Measurements from ENCODE around the gene SMYD3. TPM values are rescaled to one million over a fixed set of nuclear protein-coding genes. Genes with fewer than 3 reads are reported as not detected.

SMYD3 gene
- total and polyA plus RNA-seq, 10 of the 15 experiments (the other 5 are each of a cell fraction or from before 2014, with no cell fraction given), result 18.3 to 54.0 (median 24.8) TPM

DNA sequence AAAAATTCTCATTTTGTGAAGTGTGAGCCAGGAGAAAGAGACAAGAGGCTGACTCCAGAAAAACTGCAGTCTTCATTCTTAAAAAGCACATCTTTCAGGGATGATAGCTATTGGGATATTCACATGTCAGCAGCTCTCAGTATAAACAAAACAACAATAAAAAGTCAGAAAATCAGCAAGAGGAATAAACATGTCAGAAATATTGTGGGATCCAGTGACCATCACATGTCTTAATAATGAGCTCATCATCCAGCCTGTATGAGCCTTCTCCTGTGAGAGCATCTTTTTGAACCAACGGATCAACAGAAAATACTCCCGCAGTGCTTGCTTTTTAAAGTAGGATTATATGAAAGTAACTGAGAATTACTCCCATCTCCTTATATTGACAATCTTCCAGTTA lies 241.6 kb downstream of the SMYD3 start (continued):
- TF ChIP-seq, protein P1, sequence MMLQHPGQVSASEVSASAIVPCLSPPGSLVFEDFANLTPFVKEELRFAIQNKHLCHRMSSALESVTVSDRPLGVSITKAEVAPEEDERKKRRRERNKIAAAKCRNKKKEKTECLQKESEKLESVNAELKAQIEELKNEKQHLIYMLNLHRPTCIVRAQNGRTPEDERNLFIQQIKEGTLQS (IDR thresholded peaks at IDR 0.05; ENCODE audit: borderline replicate concordance, extremely low read depth, low read depth, low read length), result no peak
- TF ChIP-seq, protein P2, sequence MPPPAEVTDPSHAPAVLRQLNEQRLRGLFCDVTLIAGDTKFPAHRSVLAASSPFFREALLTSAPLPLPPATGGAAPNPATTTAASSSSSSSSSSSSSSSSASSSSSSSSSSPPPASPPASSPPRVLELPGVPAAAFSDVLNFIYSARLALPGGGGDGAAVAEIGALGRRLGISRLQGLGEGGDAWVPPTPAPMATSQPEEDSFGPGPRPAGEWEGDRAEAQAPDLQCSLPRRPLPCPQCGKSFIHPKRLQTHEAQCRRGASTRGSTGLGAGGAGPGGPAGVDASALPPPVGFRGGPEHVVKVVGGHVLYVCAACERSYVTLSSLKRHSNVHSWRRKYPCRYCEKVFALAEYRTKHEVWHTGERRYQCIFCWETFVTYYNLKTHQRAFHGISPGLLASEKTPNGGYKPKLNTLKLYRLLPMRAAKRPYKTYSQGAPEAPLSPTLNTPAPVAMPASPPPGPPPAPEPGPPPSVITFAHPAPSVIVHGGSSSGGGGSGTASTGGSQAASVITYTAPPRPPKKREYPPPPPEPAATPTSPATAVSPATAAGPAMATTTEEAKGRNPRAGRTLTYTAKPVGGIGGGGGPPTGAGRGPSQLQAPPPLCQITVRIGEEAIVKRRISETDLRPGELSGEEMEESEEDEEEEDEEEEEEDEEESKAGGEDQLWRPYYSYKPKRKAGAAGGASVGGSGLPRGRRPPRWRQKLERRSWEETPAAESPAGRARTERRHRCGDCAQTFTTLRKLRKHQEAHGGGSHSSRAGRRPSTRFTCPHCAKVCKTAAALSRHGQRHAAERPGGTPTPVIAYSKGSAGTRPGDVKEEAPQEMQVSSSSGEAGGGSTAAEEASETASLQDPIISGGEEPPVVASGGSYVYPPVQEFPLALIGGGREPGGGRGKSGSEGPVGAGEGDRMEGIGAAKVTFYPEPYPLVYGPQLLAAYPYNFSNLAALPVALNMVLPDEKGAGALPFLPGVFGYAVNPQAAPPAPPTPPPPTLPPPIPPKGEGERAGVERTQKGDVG (CRISPR knock-in tag; IDR thresholded peaks at IDR 0.05), result no peak
- no peak for TF ChIP-seq TCF7 (IDR thresholded peaks at IDR 0.05; ENCODE audit: borderline replicate concordance)
- TF ChIP-seq SREBF2 (IDR thresholded peaks at IDR 0.05; ENCODE audit: low read length), result no peak

DNA sequence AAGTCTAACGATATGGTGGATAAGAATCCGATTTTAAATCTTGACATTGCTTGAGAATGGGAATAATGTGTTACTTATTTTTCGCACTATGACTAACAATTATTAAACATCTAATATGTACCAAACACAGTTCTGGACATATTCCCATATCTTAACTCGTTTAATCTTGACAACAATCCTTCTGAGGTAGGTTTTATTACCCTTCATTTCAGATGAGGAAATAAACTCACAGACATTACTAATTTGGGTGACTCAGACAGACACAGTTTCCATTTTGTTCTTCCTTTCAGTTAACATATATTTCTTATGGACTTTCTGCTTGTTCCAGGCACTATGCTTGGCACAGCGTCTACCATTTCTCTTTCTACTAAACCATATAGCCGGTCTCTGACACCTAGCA lies 244.8 kb downstream of the SMYD3 start:
- Histone ChIP-seq H3K4me2 (ENCODE audit: control insufficient read depth, insufficient read depth) (no peak overlapping the region), H3K4me3 (no peak overlapping the region), H3K4me1 (ENCODE audit: control insufficient read depth, insufficient read depth, low read length) (no peaks in the 10 kb centered on the region), H3K9me3 (replicated peaks; ENCODE audit: control insufficient read depth, insufficient read depth, low read length) (peaks cover 2% of the 10 kb centered on the region; the same call in 2 of the 3 replicates), H3K27me3 (replicated peaks in 1 of 2; ENCODE audit: control insufficient read depth in 2 of 2, insufficient read depth in 2 of 2, low read length in 1 of 2) (no peaks in the 10 kb centered on the region), H3K27ac (ENCODE audit: control insufficient read depth, insufficient read depth) (no peak overlapping the region), H3K9ac (ENCODE audit: control insufficient read depth, insufficient read depth, low read length) (no peak overlapping the region), H3K36me3 (ENCODE audit: control insufficient read depth in 2 of 2, insufficient read depth in 2 of 2, low read length in 1 of 2) (no peaks in the 10 kb centered on the region; a peak in 1 of 4 replicates), H4K20me1 (ENCODE audit: control insufficient read depth, insufficient read depth) (no peaks in the 10 kb centered on the region), H3K79me2 (ENCODE audit: control insufficient read depth, insufficient read depth, low read length) (no peaks in the 10 kb centered on the region), H2AFZ (ENCODE audit: control insufficient read depth, low read depth, low read length) (no peak overlapping the region)
- SMC1A ChIA-PET (ENCODE audit: uncharacterized antibody, unreplicated experiment), result interaction anchor here (1.1 kb wide), 1 partner anchor 116 kb away, joined by 3 read pairs; no protein-coding TSS in a partner anchor
- CTCF ChIA-PET, result interaction anchor here (2.0 kb wide), 1 partner anchor 18 kb away, joined by 4 read pairs; no protein-coding TSS in a partner anchor
- intact Hi-C loops (cut with micrococcal nuclease; ENCODE audit: unreplicated experiment), result no loop called here
- ATAC-seq (no peak), FAIRE-seq (no peak), DNase-seq (ENCODE audit: low read depth, low spot score) (no peak)
- in situ Hi-C loops (cut with MboI), result no loop called here
- POLR2A ChIA-PET, result no interaction called here
- RAD21 ChIA-PET (ENCODE audit: unreplicated experiment), result no interaction called here
- WGBS (ENCODE audit: insufficient coverage, insufficient replicate concordance, low lambda C conversion rate, missing lambda C conversion rate), result 74% methylated on average over 6 of the region's 6 CpGs
- TF ChIP-seq, protein P3, sequence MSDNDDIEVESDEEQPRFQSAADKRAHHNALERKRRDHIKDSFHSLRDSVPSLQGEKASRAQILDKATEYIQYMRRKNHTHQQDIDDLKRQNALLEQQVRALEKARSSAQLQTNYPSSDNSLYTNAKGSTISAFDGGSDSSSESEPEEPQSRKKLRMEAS (IDR thresholded peaks at IDR 0.05; ENCODE audit: low read depth, low read length), result no peak
- TF ChIP-seq HDAC2 (IDR thresholded peaks at IDR 0.05) (no peak), YBX1 (IDR thresholded peaks at IDR 0.05) (no peak), ESRRA (IDR thresholded peaks at IDR 0.05; ENCODE audit: low read length) (no peak), WRNIP1 (IDR thresholded peaks at IDR 0.05; ENCODE audit: borderline replicate concordance, low read depth, low read length) (no peak), CREM (IDR thresholded peaks at IDR 0.05; ENCODE audit: low read depth) (no peak), MYB (IDR thresholded peaks at IDR 0.05; ENCODE audit: borderline replicate concordance, low read depth, low read length) (no peak), ZNF274 (IDR thresholded peaks at IDR 0.05; ENCODE audit: insufficient read depth, insufficient read length) (no peak), KDM1A (IDR thresholded peaks at IDR 0.05; ENCODE audit: borderline replicate concordance) (no peak)
- TF ChIP-seq, protein P1 (IDR thresholded peaks at IDR 0.05; ENCODE audit: borderline replicate concordance, extremely low read depth, low read depth, low read length), result no peak
- BruUV-seq (replicated peaks), result no TSS peak
